Measurements from ENCODE around the gene ZNFX1. TPM values are rescaled to one million over a fixed set of nuclear protein-coding genes. Genes with fewer than 3 reads are reported as not detected.

ZNFX1 gene
- total and polyA plus RNA-seq, 3 donors from 2014 or later = 31.6 to 39.9 (median 37.2) TPM

DNA sequence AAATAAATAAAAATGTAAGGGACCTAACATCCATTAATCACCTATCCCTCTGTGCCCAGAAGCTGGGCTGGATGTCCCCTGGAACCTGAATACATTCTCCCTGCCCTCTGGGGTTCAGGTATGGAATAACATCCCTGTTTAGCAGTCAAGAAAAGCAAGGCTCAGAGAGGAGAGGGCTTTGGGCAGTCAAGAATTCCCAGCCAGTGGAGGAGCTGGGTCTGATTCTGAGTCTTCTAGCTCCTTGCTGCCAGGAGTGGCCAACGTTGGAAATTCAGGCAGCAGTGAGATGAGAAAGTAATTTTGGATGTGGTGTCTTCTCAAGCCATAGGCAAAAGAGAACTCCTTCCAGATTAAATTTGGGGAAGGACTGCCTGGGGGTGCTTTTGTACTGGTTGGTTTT lies 42.6 kb upstream of the ZNFX1 start:
- Histone ChIP-seq H3K4me1 (peaks cover 6% of the 10 kb centered on the region), H3K4me3 (no peak overlapping the region), H3K27ac (no peak overlapping the region), H3K36me3 (ENCODE audit: low read depth, missing control alignments) (no peaks in the 10 kb centered on the region), H3K27me3 (no peaks in the 10 kb centered on the region), H3K9me3 (no peaks in the 10 kb centered on the region)
- intact Hi-C loops (cut with DNase I; ENCODE audit: low total_unique reads) = loop anchor here (10.0 kb wide), 1 partner anchor 76 kb away; no protein-coding TSS in a partner anchor
- 0 to 22% methylated on average over 1 of the region's 1 CpG for WGBS, 2 donors
- TF ChIP-seq, protein P1, sequence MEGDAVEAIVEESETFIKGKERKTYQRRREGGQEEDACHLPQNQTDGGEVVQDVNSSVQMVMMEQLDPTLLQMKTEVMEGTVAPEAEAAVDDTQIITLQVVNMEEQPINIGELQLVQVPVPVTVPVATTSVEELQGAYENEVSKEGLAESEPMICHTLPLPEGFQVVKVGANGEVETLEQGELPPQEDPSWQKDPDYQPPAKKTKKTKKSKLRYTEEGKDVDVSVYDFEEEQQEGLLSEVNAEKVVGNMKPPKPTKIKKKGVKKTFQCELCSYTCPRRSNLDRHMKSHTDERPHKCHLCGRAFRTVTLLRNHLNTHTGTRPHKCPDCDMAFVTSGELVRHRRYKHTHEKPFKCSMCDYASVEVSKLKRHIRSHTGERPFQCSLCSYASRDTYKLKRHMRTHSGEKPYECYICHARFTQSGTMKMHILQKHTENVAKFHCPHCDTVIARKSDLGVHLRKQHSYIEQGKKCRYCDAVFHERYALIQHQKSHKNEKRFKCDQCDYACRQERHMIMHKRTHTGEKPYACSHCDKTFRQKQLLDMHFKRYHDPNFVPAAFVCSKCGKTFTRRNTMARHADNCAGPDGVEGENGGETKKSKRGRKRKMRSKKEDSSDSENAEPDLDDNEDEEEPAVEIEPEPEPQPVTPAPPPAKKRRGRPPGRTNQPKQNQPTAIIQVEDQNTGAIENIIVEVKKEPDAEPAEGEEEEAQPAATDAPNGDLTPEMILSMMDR (IDR thresholded peaks at IDR 0.05) = peak; percentile 21 to 46 (median 24)
- TF ChIP-seq POLR2A (IDR thresholded peaks at IDR 0.05) = no peak
- peak; percentile 34 for DNase-seq

DNA sequence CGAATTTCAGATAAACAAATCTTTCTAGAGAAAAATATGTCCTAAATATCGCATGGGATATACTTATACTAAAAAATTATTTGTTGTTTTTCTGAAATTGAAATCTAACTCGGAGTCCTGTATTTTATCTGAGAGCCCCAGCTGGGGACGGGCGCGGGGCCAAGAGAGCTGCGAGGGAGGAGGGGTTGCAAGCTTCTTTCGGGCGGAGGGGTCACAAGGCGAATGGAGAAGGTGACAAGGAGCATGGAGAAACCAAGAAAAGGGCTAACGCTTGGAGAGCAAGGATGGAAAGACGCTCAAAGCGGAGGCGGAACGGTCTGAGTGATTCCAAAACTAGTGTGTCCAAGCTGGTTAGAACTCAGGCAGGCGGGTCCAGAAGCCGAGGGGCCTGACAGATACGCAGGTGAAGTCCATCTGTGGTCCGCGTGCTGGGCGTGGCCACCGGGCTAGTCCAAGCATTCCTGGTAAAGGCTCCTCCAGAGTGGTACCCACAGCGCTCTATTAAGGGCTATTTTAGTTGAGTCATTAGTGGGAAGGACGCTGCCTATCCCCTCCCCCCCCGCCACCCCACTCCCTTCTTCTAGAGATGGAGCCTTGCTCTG lies 41.5 kb upstream of the ZNFX1 start:
- WGBS, 2 donors = 10% methylated on average over 24 to 25 of the region's 25 CpGs
- Histone ChIP-seq H3K36me3 (ENCODE audit: low read depth, missing control alignments) (no peaks in the 10 kb centered on the region), H3K4me3 (peak overlapping the region; percentile 18 to 36), H3K27me3 (no peaks in the 10 kb centered on the region), H3K27ac (no peak overlapping the region), H3K9me3 (no peaks in the 10 kb centered on the region), H3K4me1 (peaks cover 6% of the 10 kb centered on the region)
- no peak for DNase-seq
- TF ChIP-seq POLR2A (IDR thresholded peaks at IDR 0.05) = no peak
- TF ChIP-seq, protein P1 (IDR thresholded peaks at IDR 0.05) = no peak
- intact Hi-C loops (cut with DNase I; ENCODE audit: low total_unique reads) = no loop called here

DNA sequence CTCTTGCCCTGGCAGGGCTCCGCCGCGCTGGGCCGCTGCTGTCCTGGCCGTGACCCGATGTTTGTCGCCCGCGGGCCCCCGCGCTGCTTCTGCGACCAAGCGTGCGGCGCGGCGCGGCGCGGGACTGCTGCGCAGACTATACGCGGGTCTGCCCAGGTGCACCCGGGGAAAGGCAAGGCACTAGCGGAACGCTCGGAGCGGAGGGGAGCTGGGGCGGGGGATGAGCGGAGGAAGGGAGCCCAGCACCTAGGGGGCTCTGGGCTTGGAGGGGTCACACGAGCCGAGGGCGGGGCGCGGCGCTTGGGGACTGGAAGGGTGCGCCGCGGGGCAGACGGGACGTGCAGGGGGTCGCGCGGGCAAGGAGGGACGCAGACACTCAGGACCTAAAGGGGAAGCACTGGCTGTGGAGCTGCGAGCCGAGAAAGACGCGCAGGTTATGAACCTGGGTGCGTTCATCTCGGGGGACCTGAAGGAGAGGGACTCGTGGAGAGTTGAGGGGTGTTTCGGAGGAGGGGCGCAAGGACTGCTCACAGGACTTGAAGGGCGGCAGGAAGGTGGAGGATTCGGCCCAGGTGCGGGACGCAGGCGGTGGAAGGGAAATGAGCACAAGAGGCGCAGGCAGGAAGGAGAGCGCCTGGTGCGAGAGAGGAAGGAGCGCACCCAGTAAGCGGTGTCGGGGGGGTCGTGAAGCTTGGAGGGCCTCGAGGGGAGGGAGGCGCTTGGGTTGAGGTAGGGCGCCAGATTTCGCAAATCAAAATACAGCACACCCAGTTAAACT lies 40.8 kb upstream of the ZNFX1 start:
- no peak overlapping the region for H3K27ac ChIP-seq
- no peak for DNase-seq
- H3K9me3 ChIP-seq = no peaks in the 10 kb centered on the region
- 0% methylated on average over 35 to 62 of the region's 70 CpGs for WGBS, 2 donors
- H3K36me3 ChIP-seq (ENCODE audit: low read depth, missing control alignments) = no peaks in the 10 kb centered on the region
- H3K27me3 ChIP-seq = no peaks in the 10 kb centered on the region
- peak overlapping the region; percentile 18 to 36 for H3K4me3 ChIP-seq
- intact Hi-C loops (cut with DNase I; ENCODE audit: low total_unique reads) = no loop called here
- no peak for TF ChIP-seq POLR2A (IDR thresholded peaks at IDR 0.05)
- TF ChIP-seq, protein P1 (IDR thresholded peaks at IDR 0.05) = no peak
- H3K4me1 ChIP-seq = peaks cover 6% of the 10 kb centered on the region

DNA sequence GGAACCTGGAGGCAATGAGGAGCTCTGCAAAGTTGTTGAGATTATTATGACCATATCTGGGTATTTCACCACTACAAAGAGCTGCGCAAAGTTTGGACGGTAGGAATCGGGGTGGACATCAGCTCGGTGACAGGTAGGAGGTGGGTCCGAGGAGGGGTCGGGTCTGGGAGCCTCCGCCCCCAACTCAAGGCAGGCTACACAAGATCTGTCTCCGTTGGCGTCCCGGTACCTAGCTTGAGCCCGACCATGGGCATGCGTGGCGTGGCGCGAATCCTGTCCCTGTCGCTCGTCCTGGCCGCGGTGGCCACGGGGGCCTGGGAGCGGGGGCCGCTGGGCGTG lies 40.2 kb upstream of the ZNFX1 start:
- intact Hi-C loops (cut with DNase I; ENCODE audit: low total_unique reads) = no loop called here
- no peak for TF ChIP-seq POLR2A (IDR thresholded peaks at IDR 0.05)
- TF ChIP-seq, protein P1 (IDR thresholded peaks at IDR 0.05) = no peak
- Histone ChIP-seq H3K27me3 (no peaks in the 10 kb centered on the region), H3K4me1 (peaks cover 6% of the 10 kb centered on the region), H3K36me3 (ENCODE audit: low read depth, missing control alignments) (no peaks in the 10 kb centered on the region), H3K9me3 (no peaks in the 10 kb centered on the region), H3K27ac (no peak overlapping the region), H3K4me3 (peak overlapping the region; percentile 18 to 36)
- 5 to 17% methylated on average over 1 to 10 of the region's 23 CpGs for WGBS, 2 donors
- no peak for DNase-seq
